ENCODE results near the gene TFAM. TPM values are rescaled to one million over a fixed set of nuclear protein-coding genes. Genes with fewer than 3 reads are reported as not detected.
A peak's percentile ranks its signal among the peaks of the same experiment; 100 is the strongest.

TFAM gene
- total RNA-seq: 10 to 100 TPM; 13.5 to 25.3 (median 14.7) TPM

DNA sequence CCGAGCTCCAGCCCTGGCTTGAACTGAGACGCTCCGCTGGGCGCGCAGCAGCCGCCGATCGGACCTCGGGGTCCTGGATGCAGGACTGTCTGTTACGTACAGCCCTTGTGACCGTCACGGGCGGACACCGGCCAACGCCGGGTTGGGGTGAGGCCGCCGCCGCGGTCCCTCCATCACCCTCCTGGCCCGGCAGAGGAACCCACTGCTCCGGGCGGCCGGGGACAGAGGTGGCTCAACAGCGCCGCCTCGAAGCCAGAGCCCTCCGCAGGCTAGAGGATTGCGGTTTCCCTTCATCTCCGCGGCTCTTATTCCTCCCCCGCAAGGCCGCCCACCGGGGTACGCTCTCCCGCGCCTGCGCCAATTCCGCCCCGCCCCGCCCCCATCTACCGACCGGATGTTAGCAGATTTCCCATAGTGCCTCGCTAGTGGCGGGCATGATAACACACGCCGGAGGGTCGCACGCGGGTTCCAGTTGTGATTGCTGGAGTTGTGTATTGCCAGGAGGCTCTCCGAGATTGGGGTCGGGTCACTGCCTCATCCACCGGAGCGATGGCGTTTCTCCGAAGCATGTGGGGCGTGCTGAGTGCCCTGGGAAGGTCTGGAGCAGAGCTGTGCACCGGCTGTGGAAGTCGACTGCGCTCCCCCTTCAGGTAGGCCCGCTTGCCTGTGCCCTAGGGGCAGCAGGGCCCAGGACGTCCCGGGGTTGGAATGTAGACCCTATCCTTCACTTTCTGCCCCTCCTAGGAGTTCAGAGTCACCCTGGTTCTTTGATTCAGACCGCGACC, at the start of gene TFAM:
Gene TFAM (plus strand): TSS at position 412 of the 785 bp plus-strand sequence. CDS start 138 bp downstream, at position 550.
- intact Hi-C loops (cut with DNase I; ENCODE audit: low total_unique reads): no loop called here
- WGBS, 2 donors: 0% methylated on average over 35 to 49 of the region's 65 CpGs

DNA sequence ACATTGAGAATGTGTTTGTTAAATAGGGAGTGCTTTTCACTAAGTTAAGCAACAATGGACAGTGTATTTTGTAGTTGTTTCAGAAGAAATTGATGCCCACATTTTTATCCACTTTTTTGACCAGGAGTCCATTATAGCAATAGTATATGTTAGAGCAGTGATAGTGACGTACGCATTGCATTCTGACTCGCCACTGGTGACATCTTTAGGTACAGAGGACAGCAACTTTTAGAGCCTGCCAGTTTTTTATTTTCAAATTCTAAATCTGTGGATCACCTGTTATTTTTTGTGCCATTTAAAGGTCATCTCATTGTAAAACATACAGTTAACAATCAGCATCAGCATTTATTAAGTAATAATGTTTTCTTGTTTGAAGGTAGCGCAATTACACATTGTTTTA, 49.0 kb upstream of the TFAM start:
- no peak for TF ChIP-seq POLR2A (IDR thresholded peaks at IDR 0.05)
- TF ChIP-seq, protein P1, sequence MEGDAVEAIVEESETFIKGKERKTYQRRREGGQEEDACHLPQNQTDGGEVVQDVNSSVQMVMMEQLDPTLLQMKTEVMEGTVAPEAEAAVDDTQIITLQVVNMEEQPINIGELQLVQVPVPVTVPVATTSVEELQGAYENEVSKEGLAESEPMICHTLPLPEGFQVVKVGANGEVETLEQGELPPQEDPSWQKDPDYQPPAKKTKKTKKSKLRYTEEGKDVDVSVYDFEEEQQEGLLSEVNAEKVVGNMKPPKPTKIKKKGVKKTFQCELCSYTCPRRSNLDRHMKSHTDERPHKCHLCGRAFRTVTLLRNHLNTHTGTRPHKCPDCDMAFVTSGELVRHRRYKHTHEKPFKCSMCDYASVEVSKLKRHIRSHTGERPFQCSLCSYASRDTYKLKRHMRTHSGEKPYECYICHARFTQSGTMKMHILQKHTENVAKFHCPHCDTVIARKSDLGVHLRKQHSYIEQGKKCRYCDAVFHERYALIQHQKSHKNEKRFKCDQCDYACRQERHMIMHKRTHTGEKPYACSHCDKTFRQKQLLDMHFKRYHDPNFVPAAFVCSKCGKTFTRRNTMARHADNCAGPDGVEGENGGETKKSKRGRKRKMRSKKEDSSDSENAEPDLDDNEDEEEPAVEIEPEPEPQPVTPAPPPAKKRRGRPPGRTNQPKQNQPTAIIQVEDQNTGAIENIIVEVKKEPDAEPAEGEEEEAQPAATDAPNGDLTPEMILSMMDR (IDR thresholded peaks at IDR 0.05): no peak
- WGBS, 2 donors: 86 to 87% methylated on average over 4 of the region's 4 CpGs
- H3K4me3 ChIP-seq (ENCODE audit: low read depth, poor library complexity, severe bottlenecking): no peak overlapping the region
- intact Hi-C loops (cut with DNase I; ENCODE audit: low total_unique reads): no loop called here
- DNase-seq (ENCODE audit: low spot score in 2 of 2): no peak

More for the DNA sequence above, at the start of gene TFAM:
- H3K4me3 ChIP-seq (ENCODE audit: low read depth, poor library complexity, severe bottlenecking): peak within 1 kb of the TSS; percentile 97
- TF ChIP-seq, protein P1 (IDR thresholded peaks at IDR 0.05): no peak
- TF ChIP-seq POLR2A (IDR thresholded peaks at IDR 0.05): peak in 1 of 2 donors; percentile 54
- peak; percentile 93 to 100 for DNase-seq (ENCODE audit: low spot score in 2 of 2)

- H3K4me3 ChIP-seq (ENCODE audit: low read depth, poor library complexity, severe bottlenecking): no peak overlapping the region
- 72 to 79% methylated on average over 4 of the region's 4 CpGs for WGBS, 2 donors
- DNase-seq (ENCODE audit: low spot score in 2 of 2): no peak
- TF ChIP-seq, protein P1 (IDR thresholded peaks at IDR 0.05): no peak
- TF ChIP-seq POLR2A (IDR thresholded peaks at IDR 0.05): no peak
- intact Hi-C loops (cut with DNase I; ENCODE audit: low total_unique reads): no loop called here
These were observed 43.8 kb upstream of the TFAM start for GRCh38 chr10:58341422-58341821.

DNA sequence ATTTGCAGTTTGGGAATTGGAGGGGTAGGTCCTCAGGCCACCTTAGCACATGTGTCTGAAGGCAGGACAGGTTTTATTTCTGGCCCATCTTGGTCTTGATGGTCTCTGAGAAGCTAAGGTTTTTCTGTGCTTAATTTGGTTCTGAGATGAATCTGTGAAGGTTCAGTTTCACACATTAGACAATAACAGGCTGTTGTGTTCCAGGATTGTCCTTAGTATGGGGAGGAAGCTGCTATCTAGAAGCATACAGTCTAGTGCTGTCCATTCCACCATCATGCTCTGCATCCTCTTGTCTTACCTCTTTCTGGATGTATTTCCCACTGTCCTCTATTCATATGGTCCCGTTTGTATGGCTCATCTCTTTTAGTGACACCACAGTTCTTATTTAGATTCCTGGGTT, 43.3 kb upstream of the TFAM start:
- 80 to 81% methylated on average over 1 of the region's 1 CpG for WGBS, 2 donors
- intact Hi-C loops (cut with DNase I; ENCODE audit: low total_unique reads): no loop called here
- no peak for DNase-seq (ENCODE audit: low spot score in 2 of 2)
- H3K4me3 ChIP-seq (ENCODE audit: low read depth, poor library complexity, severe bottlenecking): no peak overlapping the region
- TF ChIP-seq, protein P1 (IDR thresholded peaks at IDR 0.05): no peak
- no peak for TF ChIP-seq POLR2A (IDR thresholded peaks at IDR 0.05)

- TF ChIP-seq POLR2A (IDR thresholded peaks at IDR 0.05): no peak
- TF ChIP-seq, protein P1 (IDR thresholded peaks at IDR 0.05): no peak
- no peak overlapping the region for H3K4me3 ChIP-seq (ENCODE audit: low read depth, poor library complexity, severe bottlenecking)
- intact Hi-C loops (cut with DNase I; ENCODE audit: low total_unique reads): no loop called here
- no peak for DNase-seq (ENCODE audit: low spot score in 2 of 2)
- WGBS, 2 donors: 44 to 55% methylated on average over 1 of the region's 1 CpG
These were observed 37.2 kb upstream of the TFAM start for GRCh38 chr10:58347967-58348366.
